IPS-18a (cell line): ENCODE data around the gene UBE2F.
"Not testable (repeated sequence)": the region's sequence is repeated elsewhere in the genome, so short reads cannot be mapped to it uniquely, and the experiment has no call there.

Experiments used
- H3K27ac ChIP-seq: one replicate; pipeline ENCODE4 v1.5.1; 2013; ENCODE audit warnings: low read length
- H3K27me3 ChIP-seq: one replicate; pipeline ENCODE4 v1.6.1; 2013; ENCODE audit warnings: mild to moderate bottlenecking, low read length; ENCODE audit not compliant: control insufficient read depth, insufficient read depth
- H3K36me3 ChIP-seq: one replicate; pipeline ENCODE4 v1.6.1; 2013; ENCODE audit warnings: low read depth, low read length; ENCODE audit not compliant: control insufficient read depth
- H3K4me1 ChIP-seq: one replicate; pipeline ENCODE4 v1.6.1; 2013; ENCODE audit warnings: low read depth, low read length; ENCODE audit not compliant: control insufficient read depth
- H3K4me3 ChIP-seq: one replicate; pipeline ENCODE4 v1.5.1; 2013; ENCODE audit warnings: low read length
- H3K9ac ChIP-seq: one replicate; pipeline ENCODE4 v1.6.1; 2013; ENCODE audit warnings: mild to moderate bottlenecking, low read length, moderate library complexity
- H3K9me3 ChIP-seq: one replicate; pipeline ENCODE4 v1.6.1; 2013; ENCODE audit warnings: low read depth, low read length; ENCODE audit not compliant: control insufficient read depth

The UBE2F gene

DNA sequence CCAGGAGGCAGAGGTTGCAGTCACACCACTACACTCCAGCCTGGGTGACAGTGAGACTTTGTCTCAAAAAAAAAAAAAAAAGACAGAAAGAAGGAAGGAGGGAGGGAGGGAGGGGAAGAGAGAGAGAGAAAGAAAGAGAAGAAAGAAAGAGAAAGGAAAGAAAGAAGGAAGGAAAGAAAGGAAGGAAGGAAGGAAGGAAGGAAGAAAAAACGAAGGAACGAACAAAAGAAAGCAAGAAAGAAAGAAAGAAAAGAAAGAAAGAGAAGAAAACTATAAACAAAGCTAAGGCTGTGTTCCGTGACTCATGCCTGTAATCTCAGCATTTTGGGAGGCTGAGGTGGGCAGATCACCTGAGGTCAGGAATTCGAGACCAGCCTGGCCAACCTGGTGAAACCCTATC is 15.5 kb upstream of the UBE2F start:
- H3K4me1 ChIP-seq, H3K36me3 ChIP-seq, H3K4me3 ChIP-seq, H3K9me3 ChIP-seq, H3K27ac ChIP-seq, H3K9ac ChIP-seq: not testable (repeated sequence)
- H3K27me3 ChIP-seq: peaks cover 17% of the 10 kb centered on the region

DNA sequence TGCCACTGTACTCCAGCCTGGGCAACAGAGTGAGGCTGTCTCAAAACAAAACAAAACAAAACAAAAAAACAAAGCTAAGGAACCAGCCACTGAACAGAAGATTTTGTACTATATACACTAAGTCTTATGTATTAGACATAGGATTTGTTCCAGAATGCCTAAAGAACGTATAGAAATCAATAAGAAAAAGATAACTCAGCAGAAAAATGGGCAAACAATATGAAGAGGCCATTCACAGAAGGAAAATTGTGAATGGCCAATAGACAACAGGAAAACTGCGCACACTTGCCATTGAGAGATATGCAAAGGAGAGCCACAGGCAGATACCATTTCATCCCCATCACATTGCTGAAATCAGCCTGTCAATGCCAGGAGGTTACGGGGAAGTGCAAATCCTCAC is 14.9 kb upstream of the UBE2F start:
- Histone ChIP-seq H3K36me3 (no peaks in the 10 kb centered on the region), H3K27me3 (peaks cover 22% of the 10 kb centered on the region), H3K4me3 (no peak overlapping the region), H3K4me1 (no peaks in the 10 kb centered on the region), H3K9me3 (no peaks in the 10 kb centered on the region), H3K9ac (no peak overlapping the region), H3K27ac (no peak overlapping the region)

DNA sequence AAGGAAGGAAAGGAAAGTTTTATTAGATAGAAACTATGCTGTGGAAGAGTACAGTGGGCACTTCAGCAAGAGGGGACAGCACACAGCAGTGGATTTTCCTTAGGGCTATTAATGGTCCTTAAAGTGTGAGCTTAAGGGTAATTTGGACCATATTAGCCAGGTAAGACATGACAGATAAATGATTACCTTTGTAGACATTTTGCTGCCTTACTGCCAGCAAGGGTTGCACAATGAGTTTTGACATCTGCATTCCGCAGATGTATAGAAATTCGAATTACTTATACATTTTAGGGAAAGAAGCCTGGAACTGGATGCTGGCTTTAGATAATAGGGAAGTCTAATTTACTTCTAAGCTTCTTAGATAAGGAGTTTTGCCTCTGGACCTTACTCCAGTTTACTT is 14.0 kb upstream of the UBE2F start:
- Histone ChIP-seq H3K9ac (no peak overlapping the region), H3K27ac (no peak overlapping the region), H3K4me3 (no peak overlapping the region), H3K36me3 (no peaks in the 10 kb centered on the region), H3K27me3 (peaks cover 32% of the 10 kb centered on the region), H3K4me1 (no peaks in the 10 kb centered on the region), H3K9me3 (no peaks in the 10 kb centered on the region)

DNA sequence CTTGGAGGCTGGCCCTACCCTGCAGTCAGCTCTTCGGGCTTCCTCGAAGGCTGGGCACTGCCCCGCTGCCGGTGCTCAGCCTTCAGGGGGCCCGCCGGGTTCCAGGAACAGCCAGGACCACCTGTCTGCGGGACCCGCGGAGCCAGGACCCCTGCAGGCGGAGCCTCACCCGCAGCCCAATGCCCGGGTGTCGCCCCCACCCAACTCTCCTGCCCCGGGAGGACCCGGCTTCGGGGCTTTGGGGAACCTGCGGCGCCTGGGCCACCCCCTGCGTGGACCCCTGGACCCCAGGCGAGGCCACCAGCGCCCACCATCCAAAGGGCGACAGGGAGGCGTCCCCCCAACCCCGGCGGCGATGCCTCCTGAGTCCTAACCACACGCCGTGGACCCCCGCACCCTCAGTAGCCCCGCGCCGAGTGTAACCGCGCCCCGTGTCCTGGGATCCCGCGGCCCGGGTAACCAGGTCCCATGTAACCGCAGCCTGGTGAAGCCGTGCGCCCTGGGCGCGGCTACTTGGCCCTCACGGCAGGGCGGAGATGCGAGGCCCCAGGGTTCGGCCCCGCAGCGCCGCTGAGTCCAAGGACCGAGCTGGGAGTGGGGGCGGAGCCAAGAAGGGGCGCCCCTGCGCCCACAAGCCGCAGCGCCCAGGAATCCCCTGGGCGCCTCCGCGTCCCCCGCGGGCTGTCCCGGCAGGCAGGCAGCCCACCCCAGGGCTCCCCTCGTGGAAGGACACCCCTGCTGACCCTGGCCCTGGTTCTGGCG is 11.0 kb upstream of the UBE2F start:
- no peaks in the 10 kb centered on the region for H3K9me3 ChIP-seq
- no peak overlapping the region for H3K9ac ChIP-seq
- peaks cover 34% of the 10 kb centered on the region for H3K27me3 ChIP-seq
- no peak overlapping the region for H3K27ac ChIP-seq
- H3K36me3 ChIP-seq: no peaks in the 10 kb centered on the region
- H3K4me1 ChIP-seq: no peaks in the 10 kb centered on the region
- H3K4me3 ChIP-seq: peak overlapping the region; percentile 61

- Histone ChIP-seq H3K4me3 (peak overlapping the region; percentile 61), H3K9ac (no peak overlapping the region), H3K36me3 (no peaks in the 10 kb centered on the region)
These were observed 10.4 kb upstream of the UBE2F start for GRCh38 chr2:237956402-237956736.

DNA sequence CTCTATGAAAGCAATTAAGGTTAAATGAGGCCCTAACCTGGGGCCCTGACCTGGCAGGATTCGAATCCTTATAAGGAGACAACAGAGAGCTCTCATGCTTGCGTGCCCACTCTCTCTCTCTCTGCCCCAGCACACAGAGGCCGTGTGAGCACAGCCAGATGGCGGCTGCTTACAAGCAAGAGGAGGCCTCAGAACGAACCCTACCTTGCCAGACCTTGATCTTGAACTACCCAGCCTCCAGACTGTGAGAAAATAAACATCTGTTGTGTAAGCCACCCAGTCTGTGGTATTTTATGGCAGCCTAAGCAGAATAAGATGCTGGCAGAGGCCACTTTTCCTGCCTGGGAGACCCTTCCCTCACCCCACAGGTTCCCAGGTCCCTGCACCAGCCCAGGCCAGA is 5.2 kb upstream of the UBE2F start:
- Histone ChIP-seq H3K27ac (no peak overlapping the region), H3K27me3 (peaks cover 14% of the 10 kb centered on the region), H3K36me3 (no peaks in the 10 kb centered on the region), H3K9me3 (no peaks in the 10 kb centered on the region), H3K4me1 (no peaks in the 10 kb centered on the region), H3K4me3 (no peak overlapping the region), H3K9ac (no peak overlapping the region)

More at GRCh38 chr2:237956402-237956736, 10.4 kb upstream of the UBE2F start:
- no peaks in the 10 kb centered on the region for H3K9me3 ChIP-seq
- H3K27me3 ChIP-seq: peaks cover 34% of the 10 kb centered on the region
- no peak overlapping the region for H3K27ac ChIP-seq
- H3K4me1 ChIP-seq: no peaks in the 10 kb centered on the region

GRCh38 chr2:237962432-237963084 is 4.3 kb upstream of the UBE2F start:
- H3K9me3 ChIP-seq: no peaks in the 10 kb centered on the region
- no peaks in the 10 kb centered on the region for H3K36me3 ChIP-seq
- H3K27ac ChIP-seq: no peak overlapping the region
- no peak overlapping the region for H3K9ac ChIP-seq
- H3K4me1 ChIP-seq: no peaks in the 10 kb centered on the region
- peaks cover 5% of the 10 kb centered on the region for H3K27me3 ChIP-seq
- H3K4me3 ChIP-seq: no peak overlapping the region

- H3K9me3 ChIP-seq, H3K9ac ChIP-seq, H3K27ac ChIP-seq, H3K27me3 ChIP-seq, H3K36me3 ChIP-seq, H3K4me3 ChIP-seq, H3K4me1 ChIP-seq: not testable (repeated sequence)
These were observed 3.3 kb upstream of the UBE2F start for GRCh38 chr2:237963490-237963991.

DNA sequence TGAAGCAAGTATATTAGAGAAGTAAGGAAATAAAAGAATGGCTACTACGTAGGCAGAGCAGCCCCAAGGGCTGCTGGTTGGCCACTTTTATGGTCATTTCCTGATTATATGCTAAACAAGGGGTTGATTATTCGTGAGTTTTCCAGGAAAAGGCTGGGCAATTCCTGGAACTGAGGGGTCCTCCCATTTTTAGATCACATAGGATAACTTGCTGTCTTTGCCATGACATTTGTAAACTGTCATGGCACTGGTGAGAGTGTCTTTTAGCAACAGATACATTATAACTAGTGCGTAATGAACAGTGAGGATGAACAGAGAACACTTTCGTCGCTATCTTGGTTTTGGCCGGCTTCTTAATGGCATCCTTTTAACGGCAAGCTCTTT is 2.6 kb upstream of the UBE2F start:
- Histone ChIP-seq H3K9ac (no peak overlapping the region), H3K9me3 (no peaks in the 10 kb centered on the region), H3K4me1 (peaks cover 4% of the 10 kb centered on the region), H3K36me3 (no peaks in the 10 kb centered on the region), H3K27ac (no peak overlapping the region), H3K4me3 (no peak overlapping the region), H3K27me3 (no peaks in the 10 kb centered on the region)

DNA sequence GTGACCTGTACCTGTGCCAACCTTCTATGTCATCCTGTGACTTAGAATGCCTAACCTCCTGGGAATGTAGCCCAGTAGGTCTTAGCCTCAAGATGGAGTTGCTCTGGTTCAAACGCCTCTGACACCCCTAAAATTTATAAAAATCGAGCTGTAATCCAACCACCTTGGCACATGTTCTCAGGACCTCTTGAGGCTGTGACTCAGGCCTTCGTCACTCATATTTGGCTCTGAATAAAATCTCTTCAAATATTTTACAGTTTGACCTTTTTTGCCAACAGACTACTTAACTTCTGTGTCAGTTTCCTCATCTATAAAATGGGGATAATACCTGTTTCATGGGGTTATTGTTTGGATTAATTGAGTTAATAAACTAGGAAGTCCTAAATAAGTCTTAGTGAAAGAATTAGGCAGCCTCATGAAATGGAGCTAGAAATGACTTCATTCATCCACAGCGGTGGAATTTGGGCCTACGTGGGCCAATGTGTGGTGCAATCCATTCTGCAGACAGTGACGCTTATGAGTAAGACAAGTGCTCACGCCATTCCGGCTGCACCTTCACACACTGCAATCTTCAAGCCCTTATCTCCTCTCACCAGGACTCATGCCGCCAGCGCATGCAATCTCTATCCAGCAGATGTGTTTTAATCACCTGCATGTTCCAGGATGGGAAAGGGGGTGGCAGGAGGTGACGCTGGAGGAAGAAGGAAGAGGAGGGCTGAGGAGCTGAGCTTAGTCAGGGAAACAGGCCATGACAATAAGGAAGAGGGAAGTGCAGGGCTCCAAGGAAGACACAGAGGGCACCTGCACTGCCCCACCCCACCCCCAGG is 2.0 kb upstream of the UBE2F start:
- Histone ChIP-seq H3K36me3 (no peaks in the 10 kb centered on the region), H3K9ac (no peak overlapping the region), H3K27ac (no peak overlapping the region), H3K9me3 (no peaks in the 10 kb centered on the region), H3K4me3 (no peak overlapping the region), H3K27me3 (no peaks in the 10 kb centered on the region), H3K4me1 (peaks cover 4% of the 10 kb centered on the region)

- H3K27ac ChIP-seq, H3K4me1 ChIP-seq, H3K9me3 ChIP-seq, H3K36me3 ChIP-seq, H3K27me3 ChIP-seq: not testable (repeated sequence)
- Histone ChIP-seq H3K9ac (peak overlapping the region; percentile 53), H3K4me3 (peak overlapping the region; percentile 80)
These were observed 970 bp upstream of the UBE2F start for GRCh38 chr2:237965844-237966243.
